ENCODE measurements around the gene IGFL2.

DNA sequence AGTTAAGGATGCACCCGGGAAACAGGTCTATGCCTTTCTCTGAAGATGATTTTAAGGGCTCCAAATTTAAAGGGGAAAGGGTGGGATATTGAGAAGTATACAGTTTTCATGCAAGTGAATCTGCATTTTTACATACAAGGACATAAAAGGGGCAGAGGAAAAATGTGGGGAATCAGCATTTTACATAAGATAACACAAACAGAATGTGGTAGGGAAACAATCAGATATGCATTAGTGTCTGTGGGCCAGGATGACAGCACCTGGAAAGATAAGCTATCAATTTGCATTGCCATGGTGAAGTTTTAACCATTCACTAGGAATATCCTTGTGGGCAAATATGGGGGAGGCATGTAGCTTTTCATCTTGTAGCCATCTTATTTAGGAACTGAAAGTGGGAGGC is 47.7 kb upstream of the IGFL2 start:
- TF ChIP-seq, protein P1, sequence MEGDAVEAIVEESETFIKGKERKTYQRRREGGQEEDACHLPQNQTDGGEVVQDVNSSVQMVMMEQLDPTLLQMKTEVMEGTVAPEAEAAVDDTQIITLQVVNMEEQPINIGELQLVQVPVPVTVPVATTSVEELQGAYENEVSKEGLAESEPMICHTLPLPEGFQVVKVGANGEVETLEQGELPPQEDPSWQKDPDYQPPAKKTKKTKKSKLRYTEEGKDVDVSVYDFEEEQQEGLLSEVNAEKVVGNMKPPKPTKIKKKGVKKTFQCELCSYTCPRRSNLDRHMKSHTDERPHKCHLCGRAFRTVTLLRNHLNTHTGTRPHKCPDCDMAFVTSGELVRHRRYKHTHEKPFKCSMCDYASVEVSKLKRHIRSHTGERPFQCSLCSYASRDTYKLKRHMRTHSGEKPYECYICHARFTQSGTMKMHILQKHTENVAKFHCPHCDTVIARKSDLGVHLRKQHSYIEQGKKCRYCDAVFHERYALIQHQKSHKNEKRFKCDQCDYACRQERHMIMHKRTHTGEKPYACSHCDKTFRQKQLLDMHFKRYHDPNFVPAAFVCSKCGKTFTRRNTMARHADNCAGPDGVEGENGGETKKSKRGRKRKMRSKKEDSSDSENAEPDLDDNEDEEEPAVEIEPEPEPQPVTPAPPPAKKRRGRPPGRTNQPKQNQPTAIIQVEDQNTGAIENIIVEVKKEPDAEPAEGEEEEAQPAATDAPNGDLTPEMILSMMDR (IDR thresholded peaks at IDR 0.05): no peak
- TF ChIP-seq POLR2A (IDR thresholded peaks at IDR 0.05): no peak
